Thyroid gland (tissue), 4 donors: ENCODE data around the gene KIAA1671. TPM values are rescaled to one million over a fixed set of nuclear protein-coding genes. Genes with fewer than 3 reads are reported as not detected.
"Not testable (repeated sequence)": the region's sequence is repeated elsewhere in the genome, so short reads cannot be mapped to it uniquely, and the experiment has no call there.

Source experiments
- DNase-seq, 2 donors: peaks; one replicate each; pipeline ENCODE4 v3.0.0-alpha.2; 2019
- H3K27ac ChIP-seq, 3 donors: fragments of 200-600 bp; sonication (generic); 1 replicate in 2 of 3; 2 replicates in 1 of 3; pipeline ENCODE4 v1.5.1; 2016 to 2019; ENCODE audit warnings: mild to moderate bottlenecking in 1 of 3, moderate library complexity in 1 of 3
- H3K27me3 ChIP-seq: fragments of 200-600 bp; sonication (generic); one replicate; pipeline ENCODE4 v1.5.1; 2019
- H3K36me3 ChIP-seq, 2 donors: fragments of 200-600 bp; sonication (generic); one replicate each; pipeline ENCODE4 v1.5.1; 2016 to 2019
- H3K4me1 ChIP-seq, 2 donors: fragments of 200-600 bp; sonication (generic); one replicate each; pipeline ENCODE4 v1.5.1; 2017 to 2019
- H3K4me3 ChIP-seq, 3 donors: fragments of 200-600 bp; sonication (generic); replicated peaks in 1 of 3; 1 replicate in 2 of 3; 2 replicates in 1 of 3; pipeline ENCODE4 v1.5.1; 2016; ENCODE audit warnings: mild to moderate bottlenecking in 1 of 3
- H3K9me3 ChIP-seq: fragments of 200-600 bp; sonication (generic); one replicate; pipeline ENCODE4 v1.5.1; 2017
- POLR2A ChIP-seq, 2 donors: fragments of 450-650 bp; IDR thresholded peaks; one replicate each; pipeline ENCODE4 v1.6.1; 2017; ENCODE audit warnings: antibody characterized with exemption in 2 of 2, mild to moderate bottlenecking in 2 of 2, moderate library complexity in 1 of 2
- WGBS, 2 donors: methylation state at CpG; one replicate each; pipeline ENCODE4 v1.1.5; 2017; 5-methylcytosine and 5-hydroxymethylcytosine counted together
- intact Hi-C: fragments of 100-400 bp; cut with DNase I; formaldehyde crosslinking; loops from one replicate; pipeline ENCODE4 v1.15.1; 2023
- total RNA-seq, 4 donors: library from RNA; depleted of rRNA; stranded (reverse); fragments of >200 nt; gene quantifications; one replicate each; pipeline ENCODE4 v1.2.3, GENCODE V29; 2016
- TF ChIP-seq, protein P1 (sequence below), 6 experiments: fragments of 200-600 bp in 3 of 6; fragments of 450-650 bp in 3 of 6; sonication (generic) in 3 of 6; IDR thresholded peaks; one replicate each; pipeline ENCODE4 v1.5.1; 2016 to 2019; ENCODE audit warnings: antibody characterized with exemption in 6 of 6, mild to moderate bottlenecking in 2 of 6, inconsistent platforms in 1 of 6, moderate library complexity in 1 of 6

KIAA1671 gene
- total RNA-seq = 100 to 1,000 TPM in 1 of 4 donors, 10 to 100 TPM in 3; 63.2 to 111 (median 79.7) TPM

DNA sequence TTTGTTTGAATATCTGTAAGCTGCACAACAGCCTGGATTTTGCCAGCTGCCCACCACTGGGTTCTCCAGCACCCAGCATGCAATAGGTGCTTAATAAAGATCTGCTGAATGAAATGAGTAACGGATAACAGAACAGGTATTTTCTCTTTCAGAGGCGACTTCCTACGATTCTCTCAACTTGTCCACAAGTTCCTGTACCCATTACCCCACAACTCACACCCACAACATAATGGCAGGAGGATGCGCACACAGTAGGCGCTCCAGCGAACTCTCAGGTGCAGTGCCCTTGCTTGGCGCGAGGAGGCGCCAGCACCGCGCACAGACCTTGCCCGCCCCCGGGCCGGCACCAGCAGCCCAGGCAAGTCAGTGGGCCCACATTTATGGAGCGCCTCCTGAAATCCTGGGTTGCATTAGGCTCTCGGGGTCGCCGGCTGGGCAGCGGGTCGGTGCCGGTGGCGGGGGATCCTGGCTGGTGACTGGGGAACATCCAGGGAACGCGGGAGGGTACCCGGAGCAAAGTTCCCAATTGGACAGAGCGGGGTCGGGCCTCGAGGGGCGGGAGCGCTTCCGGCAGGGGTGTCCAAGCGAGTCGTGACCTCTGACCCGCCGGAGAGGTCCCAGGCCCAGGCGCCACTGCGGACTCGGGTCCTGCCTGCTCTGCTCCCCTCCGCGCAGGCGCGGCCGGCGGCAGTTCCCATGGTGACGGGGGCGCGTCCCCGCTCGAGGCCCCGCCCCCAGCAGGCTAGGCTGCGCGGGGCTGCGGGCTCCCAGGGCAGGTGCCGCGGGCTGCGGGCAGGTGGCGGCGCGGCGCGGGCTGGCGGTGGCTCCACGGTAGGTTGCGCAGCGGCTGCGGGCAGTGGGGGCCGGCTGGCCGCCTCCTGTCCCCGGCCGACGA lies at the start of gene KIAA1671:
Gene KIAA1671 (plus strand): TSS at position 775 of the 895 bp plus-strand sequence. CDS start 75,284 bp downstream, outside the sequence.
- WGBS, 2 donors = 9% methylated on average over 14 to 17 of the region's 71 CpGs
- intact Hi-C loops = loop anchor here (2.0 to 5.0 kb wide), 2 partner anchors 75 to 97 kb away; no protein-coding TSS in a partner anchor
- DNase-seq = peak; percentile 90 to 93
- Histone ChIP-seq H3K27ac (peak within 1 kb of the TSS; percentile 78 to 94 (median 84)), H3K4me1 (peaks cover 14 to 31% of the 10 kb centered on the region in 2 donors), H3K9me3 (no peaks in the 10 kb centered on the region), H3K27me3 (no peaks in the 10 kb centered on the region), H3K36me3 (no peaks in the 10 kb centered on the region), H3K4me3 (peak within 1 kb of the TSS; percentile 69 to 84 (median 73))
- peak; percentile 93 to 96 for TF ChIP-seq POLR2A (IDR thresholded peaks at IDR 0.05)
- TF ChIP-seq, protein P1, sequence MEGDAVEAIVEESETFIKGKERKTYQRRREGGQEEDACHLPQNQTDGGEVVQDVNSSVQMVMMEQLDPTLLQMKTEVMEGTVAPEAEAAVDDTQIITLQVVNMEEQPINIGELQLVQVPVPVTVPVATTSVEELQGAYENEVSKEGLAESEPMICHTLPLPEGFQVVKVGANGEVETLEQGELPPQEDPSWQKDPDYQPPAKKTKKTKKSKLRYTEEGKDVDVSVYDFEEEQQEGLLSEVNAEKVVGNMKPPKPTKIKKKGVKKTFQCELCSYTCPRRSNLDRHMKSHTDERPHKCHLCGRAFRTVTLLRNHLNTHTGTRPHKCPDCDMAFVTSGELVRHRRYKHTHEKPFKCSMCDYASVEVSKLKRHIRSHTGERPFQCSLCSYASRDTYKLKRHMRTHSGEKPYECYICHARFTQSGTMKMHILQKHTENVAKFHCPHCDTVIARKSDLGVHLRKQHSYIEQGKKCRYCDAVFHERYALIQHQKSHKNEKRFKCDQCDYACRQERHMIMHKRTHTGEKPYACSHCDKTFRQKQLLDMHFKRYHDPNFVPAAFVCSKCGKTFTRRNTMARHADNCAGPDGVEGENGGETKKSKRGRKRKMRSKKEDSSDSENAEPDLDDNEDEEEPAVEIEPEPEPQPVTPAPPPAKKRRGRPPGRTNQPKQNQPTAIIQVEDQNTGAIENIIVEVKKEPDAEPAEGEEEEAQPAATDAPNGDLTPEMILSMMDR (IDR thresholded peaks at IDR 0.05) = peak; percentile 86 to 99 (median 96)

- H3K4me1 ChIP-seq = no peaks in the 10 kb centered on the region
- TF ChIP-seq POLR2A (IDR thresholded peaks at IDR 0.05) = no peak
- TF ChIP-seq, protein P1 (IDR thresholded peaks at IDR 0.05) = no peak
- no peaks in the 10 kb centered on the region for H3K9me3 ChIP-seq
- H3K27me3 ChIP-seq = no peaks in the 10 kb centered on the region
- no peak for DNase-seq
- H3K36me3 ChIP-seq = peaks cover 4 to 13% of the 10 kb centered on the region in 2 donors
- no peak overlapping the region for H3K27ac ChIP-seq
- intact Hi-C loops = no loop called here
- 91 to 96% methylated on average over 1 of the region's 1 CpG for WGBS, 2 donors
- H3K4me3 ChIP-seq = no peak overlapping the region
Measured at GRCh38 chr22:24905909-24906308, 46.6 kb upstream of the KIAA1671 start.

- H3K27me3 ChIP-seq, DNase-seq, H3K4me3 ChIP-seq, intact Hi-C loops, H3K9me3 ChIP-seq, H3K27ac ChIP-seq, H3K4me1 ChIP-seq: not testable (repeated sequence)
- WGBS, 2 donors = 93 to 95% methylated on average over 3 of the region's 3 CpGs
- peaks cover 4 to 13% of the 10 kb centered on the region in 2 donors for H3K36me3 ChIP-seq
Measured at GRCh38 chr22:24907101-24907500, 45.4 kb upstream of the KIAA1671 start.

- TF ChIP-seq POLR2A (IDR thresholded peaks at IDR 0.05) = no peak
- TF ChIP-seq, protein P1 (IDR thresholded peaks at IDR 0.05) = no peak
- no peaks in the 10 kb centered on the region for H3K4me1 ChIP-seq
- H3K9me3 ChIP-seq = no peaks in the 10 kb centered on the region
- H3K36me3 ChIP-seq = no peaks in the 10 kb centered on the region
- no peak for DNase-seq
- H3K27me3 ChIP-seq = no peaks in the 10 kb centered on the region
- no peak overlapping the region for H3K4me3 ChIP-seq
- 86 to 92% methylated on average over 4 of the region's 4 CpGs for WGBS, 2 donors
- intact Hi-C loops = no loop called here
- H3K27ac ChIP-seq = no peak overlapping the region
Measured at GRCh38 chr22:24920029-24920428, 32.5 kb upstream of the KIAA1671 start.

- TF ChIP-seq, protein P1 (IDR thresholded peaks at IDR 0.05) = no peak
- no peak for TF ChIP-seq POLR2A (IDR thresholded peaks at IDR 0.05)
- 58 to 65% methylated on average over 17 of the region's 17 CpGs for WGBS, 2 donors
- peak overlapping the region in 1 of 3 donors; percentile 19 for H3K27ac ChIP-seq
- intact Hi-C loops = no loop called here
- H3K9me3 ChIP-seq = no peaks in the 10 kb centered on the region
- H3K27me3 ChIP-seq = no peaks in the 10 kb centered on the region
- no peaks in the 10 kb centered on the region for H3K36me3 ChIP-seq
- DNase-seq = no peak
- no peaks in the 10 kb centered on the region for H3K4me1 ChIP-seq
- no peak overlapping the region for H3K4me3 ChIP-seq
Measured at GRCh38 chr22:24925586-24926427, 26.7 kb upstream of the KIAA1671 start.
